ENCODE measurements around the gene IGF1R. TPM values are rescaled to one million over a fixed set of nuclear protein-coding genes. Genes with fewer than 3 reads are reported as not detected.

The IGF1R gene
- total RNA-seq, 4 donors from 2014 or later = 87.8 to 173 (median 107) TPM

GRCh38 chr15:98838387-98839259 lies 190.3 kb downstream of the IGF1R start:
- H3K4me3 ChIP-seq = no peak overlapping the region
- DNase-seq (ENCODE audit: low spot score in 2 of 2) = no peak
- no peaks in the 10 kb centered on the region for H3K36me3 ChIP-seq
- no peaks in the 10 kb centered on the region for H3K9me3 ChIP-seq
- TF ChIP-seq CTCF (IDR thresholded peaks at IDR 0.05) = no peak
- TF ChIP-seq EP300 (IDR thresholded peaks at IDR 0.05) = no peak
- no peak for TF ChIP-seq POLR2AphosphoS5 (IDR thresholded peaks at IDR 0.05)
- no peak for TF ChIP-seq POLR2A (IDR thresholded peaks at IDR 0.05)
- H3K27me3 ChIP-seq = no peaks in the 10 kb centered on the region
- peaks cover 7% of the 10 kb centered on the region for H3K4me1 ChIP-seq
- WGBS = 75% methylated on average over 4 of the region's 5 CpGs
- H3K27ac ChIP-seq = no peak overlapping the region

- H3K36me3 ChIP-seq = no peaks in the 10 kb centered on the region
- no peak overlapping the region for H3K27ac ChIP-seq
- TF ChIP-seq CTCF (IDR thresholded peaks at IDR 0.05) (no peak), POLR2AphosphoS5 (IDR thresholded peaks at IDR 0.05) (no peak), EP300 (IDR thresholded peaks at IDR 0.05) (no peak), POLR2A (IDR thresholded peaks at IDR 0.05) (no peak)
- 86% methylated on average over 5 of the region's 5 CpGs for WGBS
- peaks cover 7% of the 10 kb centered on the region for H3K4me1 ChIP-seq
- DNase-seq (ENCODE audit: low spot score in 2 of 2) = no peak
- H3K27me3 ChIP-seq = no peaks in the 10 kb centered on the region
- H3K4me3 ChIP-seq = no peak overlapping the region
- no peaks in the 10 kb centered on the region for H3K9me3 ChIP-seq
Observed at GRCh38 chr15:98840053-98840452, 191.7 kb downstream of the IGF1R start.

GRCh38 chr15:98841419-98841970 lies 193.2 kb downstream of the IGF1R start:
- TF ChIP-seq POLR2AphosphoS5 (IDR thresholded peaks at IDR 0.05) = no peak
- no peak for TF ChIP-seq POLR2A (IDR thresholded peaks at IDR 0.05)
- TF ChIP-seq CTCF (IDR thresholded peaks at IDR 0.05) = no peak
- TF ChIP-seq EP300 (IDR thresholded peaks at IDR 0.05) = no peak
- no peak for DNase-seq (ENCODE audit: low spot score in 2 of 2)
- Histone ChIP-seq H3K27ac (no peak overlapping the region), H3K9me3 (no peaks in the 10 kb centered on the region), H3K36me3 (no peaks in the 10 kb centered on the region), H3K27me3 (no peaks in the 10 kb centered on the region), H3K4me3 (no peak overlapping the region), H3K4me1 (peaks cover 7% of the 10 kb centered on the region)
- WGBS = 75% methylated on average over 4 of the region's 4 CpGs

DNA sequence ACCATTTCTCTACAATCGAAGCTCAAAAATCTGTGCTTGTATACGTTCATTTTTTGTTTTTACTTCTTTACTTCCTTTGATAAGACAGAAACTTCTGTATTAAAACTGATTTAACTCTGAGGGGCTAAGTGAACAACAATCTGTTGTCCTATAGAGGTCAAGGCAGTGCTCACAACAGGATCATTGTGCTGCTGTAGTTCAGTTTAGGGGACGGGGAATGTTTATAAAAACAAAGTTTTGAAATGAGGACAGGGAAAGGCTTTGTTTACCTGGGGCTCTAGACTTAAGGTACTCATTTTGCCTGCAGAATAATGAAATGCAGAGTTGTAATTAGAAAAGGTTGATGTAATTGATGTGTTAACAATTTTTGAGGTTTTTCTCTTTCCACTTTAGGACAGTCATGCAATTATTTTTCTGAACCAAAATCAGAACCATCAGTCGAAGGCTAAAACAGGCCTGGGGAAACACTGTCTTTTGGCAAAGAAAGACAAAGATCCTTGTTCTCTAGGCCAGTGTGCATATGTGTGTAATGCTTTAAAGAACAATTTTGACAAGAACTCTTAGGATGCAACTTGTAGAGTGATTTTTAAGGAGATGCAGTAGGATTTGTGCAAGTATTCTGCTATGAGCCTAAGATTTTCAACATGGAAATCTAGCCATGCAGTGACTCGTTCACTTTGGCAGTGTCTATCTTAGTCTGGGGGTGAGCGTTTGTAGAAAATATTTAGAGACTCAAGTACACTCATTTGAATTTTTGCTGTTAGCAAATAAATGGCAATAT lies 194.0 kb downstream of the IGF1R start:
- no peak for TF ChIP-seq POLR2AphosphoS5 (IDR thresholded peaks at IDR 0.05)
- no peak for TF ChIP-seq CTCF (IDR thresholded peaks at IDR 0.05)
- no peak for TF ChIP-seq EP300 (IDR thresholded peaks at IDR 0.05)
- TF ChIP-seq POLR2A (IDR thresholded peaks at IDR 0.05) = no peak
- no peak for DNase-seq (ENCODE audit: low spot score in 2 of 2)
- Histone ChIP-seq H3K4me1 (peaks cover 7% of the 10 kb centered on the region), H3K27ac (no peak overlapping the region), H3K36me3 (no peaks in the 10 kb centered on the region), H3K9me3 (no peaks in the 10 kb centered on the region), H3K27me3 (no peaks in the 10 kb centered on the region), H3K4me3 (no peak overlapping the region)
- WGBS = 54% methylated on average over 6 of the region's 6 CpGs

DNA sequence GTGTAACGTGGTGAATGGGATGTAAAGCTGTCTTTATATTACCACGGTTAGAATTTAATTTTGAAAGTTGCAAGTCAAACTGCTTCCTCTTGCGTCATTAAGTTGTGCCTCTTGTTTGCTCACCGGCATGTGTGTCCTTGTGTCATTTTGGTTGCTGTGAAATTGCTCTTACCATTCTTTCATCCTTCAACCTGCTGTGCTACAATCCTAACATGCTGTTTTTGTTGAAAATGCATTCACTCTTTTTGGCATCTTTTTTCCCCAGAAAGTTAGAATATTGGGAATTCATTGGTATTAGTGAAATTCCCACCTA lies 194.6 kb downstream of the IGF1R start:
- H3K27ac ChIP-seq = no peak overlapping the region
- TF ChIP-seq CTCF (IDR thresholded peaks at IDR 0.05) (no peak), POLR2AphosphoS5 (IDR thresholded peaks at IDR 0.05) (no peak), POLR2A (IDR thresholded peaks at IDR 0.05) (no peak), EP300 (IDR thresholded peaks at IDR 0.05) (no peak)
- H3K9me3 ChIP-seq = no peaks in the 10 kb centered on the region
- H3K36me3 ChIP-seq = no peaks in the 10 kb centered on the region
- no peak for DNase-seq (ENCODE audit: low spot score in 2 of 2)
- peaks cover 7% of the 10 kb centered on the region for H3K4me1 ChIP-seq
- H3K4me3 ChIP-seq = no peak overlapping the region
- H3K27me3 ChIP-seq = no peaks in the 10 kb centered on the region
- 59% methylated on average over 4 of the region's 4 CpGs for WGBS

Measured in suprapubic skin (tissue), 4 donors.